ENCODE measurements around the gene RPGRIP1.
"Not testable (repeated sequence)": the region's sequence is repeated elsewhere in the genome, so short reads cannot be mapped to it uniquely, and the experiment has no call there.

Gene RPGRIP1

GRCh38 chr14:21258005-21258888 is 21.6 kb upstream of the RPGRIP1 start:
- DNase-seq (ENCODE audit: low read depth, low spot score), result no peak

DNA sequence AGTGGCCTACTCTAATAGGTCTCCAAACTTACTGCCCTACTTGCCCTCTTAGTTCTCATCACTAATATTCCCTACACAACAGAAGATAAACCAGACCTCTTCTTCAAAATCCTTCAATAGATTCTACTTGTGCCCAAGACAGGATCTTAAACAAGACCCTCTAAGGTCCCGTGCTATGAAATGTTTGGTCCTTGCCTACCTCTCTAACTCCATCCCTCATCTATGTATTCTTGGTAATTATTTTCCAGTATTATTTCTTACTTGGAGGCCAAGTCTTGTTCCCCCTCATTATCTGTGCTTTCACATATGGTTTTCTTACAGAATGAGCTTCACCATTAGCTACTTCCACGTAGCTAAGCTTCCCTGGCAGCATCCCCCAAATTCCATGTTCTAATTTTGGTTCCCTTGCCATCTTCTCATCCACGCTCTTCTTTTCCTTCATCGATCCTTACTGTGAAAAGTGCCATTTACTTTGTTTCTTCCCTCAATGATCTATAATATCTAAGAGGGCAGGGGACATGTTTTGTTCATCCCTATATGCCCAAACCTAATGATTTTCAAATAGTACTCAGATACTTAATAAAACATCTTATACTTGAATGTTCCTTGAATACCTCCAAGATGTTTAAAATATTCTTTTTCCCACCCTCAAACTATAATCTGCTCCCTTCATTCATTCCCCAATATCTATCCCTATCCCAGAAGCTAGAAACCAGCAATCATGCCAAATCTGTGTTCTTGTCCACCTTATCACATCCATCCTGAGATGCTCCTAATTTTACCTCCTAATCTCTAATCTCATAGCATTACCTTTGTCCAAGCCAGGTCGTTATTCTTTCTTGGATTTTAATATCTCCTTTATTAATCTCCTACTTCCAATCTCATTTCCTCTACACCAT is 20.7 kb upstream of the RPGRIP1 start:
- DNase-seq (ENCODE audit: low read depth, low spot score), result no peak

DNA sequence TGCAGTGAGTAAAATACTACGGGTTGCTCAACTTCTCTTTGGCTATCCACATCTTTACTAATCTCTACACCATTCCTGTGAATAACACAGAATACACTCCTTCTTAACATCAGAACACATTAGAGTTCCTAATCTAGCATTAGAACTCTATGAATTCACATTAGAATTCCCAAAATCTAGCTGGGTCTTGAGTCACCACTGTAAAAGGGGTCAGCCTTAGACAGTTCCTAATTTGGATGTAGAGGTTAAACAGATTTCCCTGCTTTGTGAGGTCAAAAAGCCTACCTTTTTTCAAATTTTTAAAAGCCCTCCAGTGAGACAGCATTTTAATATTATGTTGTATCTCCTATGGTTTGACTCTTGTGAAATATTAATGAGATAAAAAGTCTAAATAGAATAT is 18.1 kb upstream of the RPGRIP1 start:
- DNase-seq (ENCODE audit: low read depth, low spot score), result no peak

DNA sequence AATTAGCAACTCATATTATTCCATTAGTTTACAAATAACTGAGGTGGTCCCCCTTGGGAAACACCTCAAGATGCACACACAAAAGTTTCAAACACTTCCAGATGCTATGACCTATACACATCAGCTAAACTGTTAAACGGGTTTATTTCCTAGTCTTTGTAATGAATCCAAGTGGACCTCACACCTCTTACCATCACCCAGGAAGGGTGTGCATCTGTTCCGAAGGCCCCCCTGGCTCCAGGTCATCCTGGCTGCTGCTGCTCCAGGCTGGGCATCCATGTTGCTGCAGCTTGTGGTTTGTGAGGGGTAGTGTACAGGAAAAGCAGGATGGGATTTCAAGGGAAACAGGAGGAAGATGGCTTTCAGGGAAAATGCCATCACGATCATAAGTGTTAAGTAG is 17.5 kb upstream of the RPGRIP1 start:
- no peak for DNase-seq (ENCODE audit: low read depth, low spot score)

DNA sequence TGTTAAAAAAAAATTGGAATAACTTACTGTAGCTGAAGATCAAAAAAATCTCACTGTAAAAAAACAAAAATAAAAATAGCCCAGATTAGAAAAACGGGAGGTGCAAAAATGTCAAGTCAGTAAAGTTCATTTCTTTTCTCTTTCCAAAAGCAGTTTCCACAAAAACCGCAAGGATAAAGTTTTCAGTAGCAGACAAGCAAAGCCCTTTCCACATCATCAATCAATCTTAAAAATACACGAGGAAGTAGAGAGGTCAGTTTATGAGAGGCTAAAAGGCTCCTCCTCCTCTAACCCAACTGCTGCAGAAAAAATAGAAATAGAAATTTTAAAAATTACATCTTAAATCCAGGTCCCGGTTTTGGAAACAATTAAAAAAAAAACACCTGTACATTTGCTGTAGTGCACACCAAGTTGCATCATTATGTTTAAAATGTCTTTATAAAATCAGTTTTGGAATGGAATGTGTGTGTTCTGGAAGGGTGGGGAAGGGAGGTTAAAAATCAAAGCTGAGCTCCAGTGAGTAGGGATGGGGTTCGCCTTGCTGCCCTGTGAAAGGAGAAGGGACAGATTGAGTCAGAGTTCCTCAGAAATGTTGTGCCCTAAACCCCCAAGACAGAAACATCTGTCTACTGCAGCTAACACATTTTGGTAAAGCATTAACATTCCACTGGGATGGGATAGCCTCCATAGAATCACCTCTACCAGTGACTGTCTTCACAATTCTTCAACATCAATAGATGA is 16.4 kb upstream of the RPGRIP1 start:
- DNase-seq (ENCODE audit: low read depth, low spot score), result no peak

- DNase-seq (ENCODE audit: low read depth, low spot score), result no peak
Observed at GRCh38 chr14:21264025-21264801, 15.7 kb upstream of the RPGRIP1 start.

GRCh38 chr14:21267431-21267845 is 12.4 kb upstream of the RPGRIP1 start:
- DNase-seq (ENCODE audit: low read depth, low spot score), result peak; percentile 29

GRCh38 chr14:21267886-21268616 is 11.8 kb upstream of the RPGRIP1 start:
- no peak for DNase-seq (ENCODE audit: low read depth, low spot score)

DNA sequence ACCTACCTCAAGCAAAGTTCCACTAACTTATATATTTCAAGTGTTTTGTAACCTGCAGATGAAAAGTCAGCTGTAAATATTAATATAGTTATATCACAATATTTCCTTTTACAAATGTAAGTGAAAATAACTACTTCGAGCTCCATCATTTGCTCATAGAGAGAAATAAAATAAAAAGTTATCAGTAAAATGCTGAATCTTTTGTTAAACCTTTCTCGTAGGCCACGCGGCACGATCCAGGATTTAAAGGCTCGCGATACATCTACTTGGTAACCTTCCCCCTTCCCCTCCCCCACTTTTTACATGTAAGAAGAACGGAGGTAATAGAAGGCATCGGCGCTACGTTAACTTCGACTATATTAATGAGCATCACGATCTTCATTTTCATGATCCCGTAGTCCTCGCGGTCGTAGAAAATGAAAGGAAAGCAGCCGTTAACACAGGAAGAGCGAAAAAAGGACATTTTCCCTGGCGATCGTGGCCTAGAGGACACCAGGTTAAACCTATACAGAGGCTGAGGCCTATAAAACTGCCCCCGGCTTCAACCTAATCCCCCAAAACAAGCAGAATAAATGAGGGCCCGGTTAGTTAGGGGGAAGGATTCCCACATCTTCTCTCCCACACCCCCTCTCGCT is 11.1 kb upstream of the RPGRIP1 start:
- DNase-seq (ENCODE audit: low read depth, low spot score), result peak; percentile 36

DNA sequence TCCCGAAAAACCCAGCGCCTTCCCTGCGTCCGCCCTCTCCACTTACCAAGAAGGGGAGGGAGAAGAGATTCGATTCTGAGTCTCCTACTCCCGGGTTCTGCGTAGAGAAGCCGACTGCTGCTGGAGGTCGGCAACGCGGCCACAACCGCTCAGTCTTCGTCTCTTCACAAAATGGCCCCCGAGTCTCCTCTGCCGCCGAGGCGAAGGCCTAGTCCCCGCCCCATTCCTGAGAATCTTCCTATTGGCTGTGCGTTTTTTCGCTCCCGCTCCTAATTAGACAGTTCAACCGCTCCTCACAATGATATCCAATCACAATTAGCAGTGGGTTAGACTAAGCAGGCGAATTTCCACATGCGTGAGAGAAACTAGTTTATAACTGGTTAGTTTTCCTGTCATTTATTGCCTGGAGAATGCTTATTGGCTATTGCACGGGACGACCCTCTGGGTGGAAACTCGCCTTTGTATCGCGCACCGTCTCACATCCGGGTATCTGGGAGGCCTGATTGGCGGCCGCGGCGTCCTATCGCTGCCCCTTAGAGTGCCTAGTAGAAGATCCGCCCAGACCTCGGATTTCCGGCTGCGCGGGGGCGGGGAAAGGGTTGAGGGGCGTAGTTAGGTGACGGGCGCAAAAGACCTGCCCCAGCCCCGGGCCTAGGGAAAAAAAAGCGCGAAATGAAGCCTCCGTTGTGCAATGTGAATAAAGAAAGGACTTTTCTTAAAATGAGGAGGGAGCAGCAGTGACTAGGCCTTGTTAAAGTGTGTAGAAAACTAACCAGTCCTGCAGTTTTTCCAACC is 10.4 kb upstream of the RPGRIP1 start, which contains the start of gene HNRNPC:
HNRNPC (minus strand) TSS at position 191 of the 795 bp plus-strand sequence. CDS start 35,249 bp downstream, outside the sequence.
- DNase-seq (ENCODE audit: low read depth, low spot score), result peak; percentile 100

GRCh38 chr14:21272661-21273060 is 7.2 kb upstream of the RPGRIP1 start:
- not testable (repeated sequence) for DNase-seq (ENCODE audit: low read depth, low spot score)

GRCh38 chr14:21275261-21275858 is 4.5 kb upstream of the RPGRIP1 start:
- DNase-seq (ENCODE audit: low read depth, low spot score), result no peak

DNA sequence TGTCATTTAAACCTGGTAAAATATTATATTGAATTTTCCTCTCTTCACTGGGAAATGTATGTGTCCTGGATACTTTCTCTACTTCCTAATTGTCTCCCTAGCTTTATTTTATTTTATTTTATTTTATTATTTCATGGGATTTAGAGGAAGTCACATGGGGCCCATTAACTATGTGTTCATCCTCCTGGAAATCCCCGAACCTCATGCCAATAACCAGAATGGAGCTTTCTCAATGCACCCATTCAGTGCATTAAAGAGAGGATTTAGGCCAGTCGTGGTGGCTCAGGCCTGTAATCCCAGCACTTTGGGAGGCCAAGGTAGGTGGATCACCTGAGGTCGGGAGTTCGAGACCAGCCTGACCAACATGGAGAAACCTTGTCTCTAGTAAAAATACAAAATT is 1.3 kb upstream of the RPGRIP1 start:
- no peak for DNase-seq (ENCODE audit: low read depth, low spot score)

DNA sequence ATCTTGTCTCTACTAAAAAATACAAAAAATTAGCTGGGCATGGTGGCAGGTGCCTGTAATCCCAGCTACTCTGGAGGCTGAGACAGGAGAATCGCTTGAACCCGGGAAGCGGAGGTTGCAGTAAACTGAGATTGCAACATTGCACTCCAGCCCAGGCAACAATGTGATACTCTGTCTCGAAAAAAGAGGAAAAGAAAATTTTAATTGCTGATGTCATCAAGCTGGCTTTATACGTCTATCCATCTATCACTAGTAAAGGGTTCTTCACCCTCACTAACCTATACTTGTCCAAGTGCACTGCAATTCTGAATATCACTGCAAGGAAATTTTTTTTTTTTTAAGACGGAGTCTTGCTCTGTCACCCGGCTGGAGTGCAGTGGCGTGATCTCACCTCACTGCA is 2.0 kb downstream of the RPGRIP1 start:
- not testable (repeated sequence) for DNase-seq (ENCODE audit: low read depth, low spot score)

DNA sequence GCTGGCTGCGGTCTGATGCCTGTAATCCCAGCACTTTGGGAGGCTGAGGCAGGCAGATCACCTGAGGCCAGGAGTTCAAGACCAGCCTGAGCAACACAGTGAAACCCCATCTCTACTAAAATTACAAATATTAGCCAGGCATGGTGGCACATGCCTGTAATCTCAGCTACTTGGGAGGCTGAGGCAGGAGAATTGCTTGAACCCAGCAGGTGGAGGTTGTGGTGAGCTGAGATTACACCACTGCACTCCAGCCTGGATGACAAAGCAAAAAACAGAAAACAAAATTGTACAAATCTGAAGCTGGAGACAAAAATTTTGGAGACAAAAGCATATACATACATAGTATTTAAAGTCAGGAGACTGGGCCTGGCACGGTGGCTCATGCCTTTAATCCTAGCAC is 6.6 kb downstream of the RPGRIP1 start:
- not testable (repeated sequence) for DNase-seq (ENCODE audit: low read depth, low spot score)

GRCh38 chr14:21287168-21287567 is 7.3 kb downstream of the RPGRIP1 start:
- DNase-seq (ENCODE audit: low read depth, low spot score), result no peak

GRCh38 chr14:21294026-21294425 is 14.1 kb downstream of the RPGRIP1 start:
- DNase-seq (ENCODE audit: low read depth, low spot score), result not testable (repeated sequence)

GRCh38 chr14:21298358-21298757 is 18.5 kb downstream of the RPGRIP1 start:
- peak; percentile 60 for DNase-seq (ENCODE audit: low read depth, low spot score)
